ENCODE measurements around the gene APOO.
"Not testable (repeated sequence)": the region's sequence is repeated elsewhere in the genome, so short reads cannot be mapped to it uniquely, and the experiment has no call there.

APOO gene

DNA sequence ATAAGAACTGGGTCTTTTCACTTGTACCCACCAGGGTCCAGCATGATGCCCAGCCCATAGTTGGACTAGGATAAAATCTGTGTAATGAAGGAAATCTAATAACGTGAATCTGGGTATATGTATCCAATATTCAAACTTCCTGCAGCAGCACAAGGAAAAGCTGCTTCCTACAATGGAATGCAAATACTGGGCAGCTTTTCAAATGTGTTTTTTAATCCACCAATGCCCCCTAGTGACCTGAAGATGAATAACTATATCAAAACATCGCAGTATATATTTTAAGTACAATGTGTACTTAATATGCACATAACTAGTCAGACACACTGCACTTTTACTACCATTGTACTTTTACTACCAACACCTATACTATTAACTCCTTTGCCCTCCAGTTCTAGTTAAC is 5.3 kb downstream of the APOO start:
- peak; percentile 36 for DNase-seq

DNA sequence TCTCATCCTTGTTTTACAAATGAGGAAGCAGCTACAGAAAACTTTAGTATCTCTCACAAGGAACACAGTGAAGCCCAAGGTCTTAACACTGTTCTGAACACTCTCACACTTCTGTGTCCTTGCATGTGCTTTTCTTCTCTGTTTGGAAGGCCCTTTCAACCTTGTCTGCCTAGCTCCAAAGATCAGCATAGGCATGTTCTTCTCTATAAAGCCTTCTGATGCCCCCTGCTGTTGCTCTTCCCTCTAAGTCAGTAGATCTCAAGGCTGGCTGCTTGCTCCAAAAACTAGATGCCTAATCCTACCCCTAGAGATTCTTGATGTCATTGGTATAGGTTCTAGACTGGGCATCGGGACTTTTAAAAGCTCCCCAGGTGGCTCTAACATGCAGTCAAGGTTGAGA is 5.9 kb downstream of the APOO start:
- DNase-seq: peak; percentile 88

DNA sequence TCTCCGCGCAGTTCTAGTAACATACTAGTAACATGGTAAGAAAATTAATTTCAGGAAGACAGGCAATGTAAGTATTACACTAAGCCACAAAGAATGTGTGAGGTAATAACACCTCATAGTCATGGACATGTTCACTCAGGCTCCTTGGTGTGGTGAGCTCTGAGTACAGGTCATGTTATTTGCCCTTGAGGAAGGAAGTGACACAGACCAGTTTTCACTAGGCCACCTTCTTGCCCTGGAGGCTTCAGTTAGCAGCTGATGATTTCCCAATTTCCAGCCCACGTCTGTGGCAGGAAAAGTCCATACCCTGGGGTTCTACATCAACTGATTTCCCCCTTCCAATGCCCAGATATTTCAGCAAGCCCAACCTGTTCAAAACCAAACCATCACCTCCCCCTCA is 6.7 kb downstream of the APOO start:
- DNase-seq: no peak

DNA sequence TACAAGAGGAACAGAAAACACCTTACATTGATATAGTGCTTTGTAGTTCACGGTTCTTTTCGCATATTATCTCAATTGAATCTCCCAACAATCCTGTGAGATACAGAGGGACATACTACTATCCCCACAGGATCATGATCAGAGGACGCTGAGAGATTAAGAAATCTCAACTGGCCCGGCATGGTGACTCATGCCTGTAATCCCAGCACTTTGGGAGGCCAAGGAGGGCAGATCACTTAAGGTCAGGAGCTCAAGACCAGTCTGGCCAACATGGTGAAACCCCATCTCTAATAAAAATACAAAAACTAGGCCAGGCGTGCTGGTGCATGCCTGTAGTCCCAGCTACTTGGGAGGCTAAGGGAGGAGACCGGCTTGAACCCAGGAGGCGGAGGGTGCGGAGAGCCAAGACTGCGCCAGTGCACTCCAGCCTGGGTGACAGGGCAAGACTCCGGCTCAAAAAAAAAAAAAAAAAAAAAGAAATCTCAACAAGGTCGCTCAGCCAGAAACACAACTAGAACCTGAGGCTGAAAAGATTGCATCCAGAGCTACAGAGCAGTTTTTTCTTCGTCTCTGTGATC is 7.4 kb downstream of the APOO start:
- no peak for DNase-seq

DNA sequence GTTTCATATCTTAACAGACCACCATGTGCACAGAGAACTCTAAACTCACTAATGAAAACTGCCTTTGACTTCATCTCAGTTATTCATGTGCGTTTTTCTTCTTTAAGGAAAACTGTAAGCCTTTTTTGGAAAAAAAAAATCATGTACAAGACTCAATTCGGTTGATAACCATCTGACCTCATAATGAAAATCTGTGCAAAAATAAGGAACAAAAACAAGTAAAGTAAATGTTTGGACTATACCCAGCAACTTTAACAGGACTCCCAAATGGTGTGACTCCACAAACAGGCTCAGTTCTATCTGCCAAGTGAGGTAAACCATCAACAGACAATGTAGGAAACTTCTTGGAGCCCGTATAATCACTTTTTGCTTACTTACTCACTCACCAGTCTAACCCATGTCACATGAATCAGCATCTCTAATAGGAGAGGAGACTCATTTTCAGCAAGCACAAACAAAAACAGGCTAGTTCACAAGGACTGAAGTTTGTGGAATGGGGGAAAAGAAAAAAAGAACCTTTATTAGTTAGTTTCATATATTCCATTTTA is 9.3 kb downstream of the APOO start:
- DNase-seq: no peak

GRCh38 chrX:23896981-23897380 is 10.8 kb downstream of the APOO start:
- peak; percentile 68 for DNase-seq

DNA sequence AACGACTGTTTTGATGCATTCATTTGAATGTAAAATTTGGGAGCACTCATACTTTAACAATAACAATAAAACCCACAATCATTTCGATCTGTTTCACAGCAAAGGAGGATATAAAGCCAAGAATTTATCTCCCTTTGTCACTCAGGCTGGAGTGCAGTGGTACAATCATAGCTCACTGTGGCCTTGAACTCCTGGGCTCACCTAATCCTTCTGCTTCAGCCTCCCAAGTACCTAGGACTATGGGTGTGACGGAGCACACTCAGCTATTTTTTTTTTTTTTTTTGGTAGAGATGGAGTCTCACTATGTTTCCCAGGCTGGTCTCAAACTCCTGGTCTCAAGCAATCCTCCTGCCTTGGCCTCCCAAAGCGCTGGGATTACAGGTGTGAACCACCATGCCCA is 11.2 kb downstream of the APOO start:
- DNase-seq: peak; percentile 32

GRCh38 chrX:23894993-23895392 is 12.7 kb downstream of the APOO start:
- DNase-seq: peak; percentile 66

- DNase-seq: no peak
Measured at GRCh38 chrX:23890933-23891332, 16.8 kb downstream of the APOO start.

DNA sequence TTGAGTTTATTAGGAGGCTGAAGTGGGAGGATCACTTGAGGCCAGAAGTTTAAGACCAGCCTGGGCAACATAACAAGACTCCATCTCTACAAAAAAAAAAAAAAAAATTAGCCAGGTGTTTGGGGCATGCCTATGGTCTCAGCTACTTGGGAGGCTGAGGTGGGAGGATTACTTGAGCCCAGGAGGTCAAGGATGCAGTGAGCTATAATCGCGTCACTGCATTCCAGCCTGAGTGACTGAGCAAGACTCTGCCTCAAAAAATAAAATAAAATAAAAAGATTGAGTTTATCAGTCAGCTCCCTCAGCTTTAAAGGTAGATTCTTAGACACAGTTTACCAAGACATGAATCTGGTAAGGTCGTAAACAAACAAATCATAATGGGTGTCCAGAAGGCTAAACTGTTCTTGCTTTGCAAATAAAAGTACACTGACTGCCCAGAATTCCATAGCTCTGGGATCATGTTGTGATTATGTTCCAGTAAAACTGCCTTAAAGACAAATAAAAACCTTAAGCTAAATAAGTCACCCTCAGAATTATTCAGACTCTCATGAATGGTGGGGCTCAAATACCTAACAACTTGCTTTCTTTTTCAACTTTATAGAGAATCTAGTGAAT is 18.7 kb downstream of the APOO start:
- no peak for DNase-seq

DNA sequence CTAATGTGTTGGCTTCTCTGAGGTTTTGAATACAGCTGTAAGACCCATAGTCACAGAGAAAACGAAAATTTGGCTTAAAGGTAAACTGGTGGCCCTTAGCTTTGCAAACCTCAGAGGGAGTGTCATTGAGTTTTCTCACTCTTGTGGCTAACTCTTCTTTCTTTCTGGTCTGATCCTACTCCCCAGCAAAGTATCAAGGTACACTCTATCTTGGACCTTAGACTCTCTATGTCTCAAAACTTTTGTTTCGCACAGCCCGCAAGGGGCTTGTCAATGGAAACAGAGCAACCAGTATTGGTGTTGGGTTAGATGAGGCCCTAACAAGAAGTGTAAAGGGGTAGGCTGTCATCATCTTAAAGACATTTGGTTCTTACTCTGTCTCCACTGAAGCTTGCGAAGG is 19.8 kb downstream of the APOO start:
- no peak for DNase-seq

DNA sequence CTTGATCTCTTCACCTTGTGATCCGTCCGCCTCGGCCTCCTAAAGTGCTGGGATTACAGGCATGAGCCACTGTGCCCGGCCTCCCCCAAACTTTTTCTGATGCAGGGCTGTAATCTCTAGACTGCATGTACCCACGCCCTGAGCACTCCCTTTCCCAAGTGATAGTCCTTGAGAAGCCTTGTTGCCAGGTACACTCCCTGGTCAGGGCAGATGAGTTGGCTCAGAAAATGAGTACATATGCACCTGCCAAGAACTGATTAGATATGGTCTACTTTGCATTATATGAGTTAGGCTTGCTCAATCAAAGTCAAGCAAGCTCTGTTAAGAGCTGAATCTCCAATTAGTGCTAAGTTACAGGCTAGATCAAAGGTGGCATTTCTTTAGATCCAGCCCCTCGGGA is 20.3 kb downstream of the APOO start:
- peak; percentile 88 for DNase-seq

DNA sequence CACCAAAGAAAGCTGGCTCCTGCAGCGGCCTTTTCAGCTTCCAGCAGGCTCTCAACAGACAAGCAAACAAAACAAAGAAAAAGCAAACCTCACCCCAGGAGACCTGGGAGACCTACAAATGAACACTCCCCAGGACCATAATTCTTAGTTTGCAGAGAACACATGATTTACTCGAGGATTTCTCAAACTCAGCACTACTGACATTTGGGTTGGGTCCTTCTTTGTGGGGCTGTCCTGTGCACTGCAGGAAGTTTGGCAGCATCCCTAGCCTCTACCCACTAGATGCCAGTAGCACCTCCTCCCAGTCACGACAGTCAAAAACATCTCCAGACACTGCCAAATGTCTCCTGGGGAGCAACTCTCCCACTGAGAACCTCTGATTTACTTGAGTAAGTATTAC is 21.9 kb downstream of the APOO start:
- DNase-seq: no peak

DNA sequence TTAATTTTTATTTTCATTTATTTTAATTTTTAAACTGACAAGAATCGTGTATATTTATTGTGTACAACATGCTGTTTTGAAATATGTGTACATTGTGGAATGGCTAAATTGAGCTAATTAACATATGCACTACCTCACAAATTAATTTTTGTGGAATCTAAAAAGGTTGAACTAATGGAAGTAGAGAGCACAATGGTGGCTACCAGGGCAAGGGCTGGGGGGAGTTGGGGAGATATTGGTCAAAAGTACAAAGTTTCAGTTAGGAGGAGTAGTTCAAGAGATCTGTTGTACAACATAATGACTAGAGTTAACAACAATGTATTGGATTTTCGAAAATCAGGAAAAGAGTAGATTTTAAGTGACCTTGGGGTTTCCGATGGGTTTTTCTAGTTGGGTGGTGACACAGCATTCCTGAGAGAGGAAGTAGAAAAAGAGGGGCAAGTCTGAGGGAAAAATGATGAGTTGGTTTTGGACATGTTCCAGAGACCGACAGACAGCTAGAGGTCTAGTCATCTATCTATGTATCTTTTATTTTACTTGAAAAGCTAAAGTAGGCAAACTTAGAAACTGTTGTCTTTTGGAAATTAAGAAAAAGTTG is 23.2 kb downstream of the APOO start:
- peak; percentile 66 for DNase-seq

DNA sequence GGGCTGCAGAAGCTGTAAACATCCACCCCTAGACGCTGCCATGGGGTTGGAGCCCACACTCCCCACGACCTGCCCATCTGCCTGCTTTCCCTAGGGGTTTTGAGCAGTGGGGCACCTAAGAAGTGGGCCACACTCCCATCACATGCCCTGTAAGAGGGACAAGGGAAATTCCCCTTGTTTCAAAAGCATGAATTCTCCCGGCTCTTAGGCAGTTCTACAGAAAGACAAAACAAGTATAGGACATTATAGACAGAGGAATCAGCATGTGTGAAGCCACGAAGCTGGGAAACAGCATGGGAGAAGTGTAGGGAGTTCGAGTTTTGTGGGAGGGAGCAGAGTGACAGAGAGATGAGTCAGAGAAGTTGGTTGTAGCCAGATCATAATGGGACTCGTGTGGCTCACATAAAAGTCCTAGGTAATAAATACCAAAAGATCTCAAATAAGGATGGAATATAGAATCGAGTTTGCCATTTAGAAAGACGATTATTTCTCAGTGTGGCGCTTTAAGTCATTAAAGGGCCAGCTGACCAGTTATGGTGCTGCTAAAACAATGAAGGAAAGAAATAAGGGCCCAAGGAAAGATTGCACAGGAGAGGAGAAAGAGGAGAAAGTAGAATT is 23.9 kb downstream of the APOO start:
- DNase-seq: no peak

GRCh38 chrX:23879380-23880090 is 28.2 kb downstream of the APOO start:
- no peak for DNase-seq

DNA sequence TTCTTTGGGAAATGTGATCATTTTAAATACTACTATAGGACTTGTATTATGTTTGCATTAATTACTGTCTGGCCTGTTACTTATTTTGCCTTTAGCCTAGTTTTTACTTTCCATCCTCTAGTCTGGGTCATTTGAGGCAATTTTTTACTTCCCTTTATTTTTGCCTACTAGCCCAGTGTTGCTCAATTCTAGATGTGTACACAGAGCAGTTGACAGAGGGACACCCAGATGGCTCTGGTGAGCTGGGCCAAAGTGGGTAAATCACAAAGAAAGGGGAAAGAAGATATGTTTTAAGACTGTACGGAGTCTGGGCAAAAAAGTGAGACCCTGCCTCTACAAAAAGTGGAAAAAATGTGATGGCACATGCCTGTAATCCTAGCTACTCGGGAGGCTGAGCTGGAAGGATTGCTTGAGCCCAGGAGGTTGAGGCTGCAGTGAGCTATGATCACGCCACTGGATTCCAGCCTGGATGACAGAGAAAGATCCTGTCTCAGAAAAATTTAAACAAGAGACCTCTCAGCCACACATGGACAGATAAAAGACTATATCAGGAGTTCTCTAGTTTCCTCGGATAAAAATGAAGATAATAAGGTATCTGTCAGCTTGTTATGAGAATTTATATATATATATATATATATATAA is 35.7 kb downstream of the APOO start:
- DNase-seq: no peak

- DNase-seq: no peak
Measured at GRCh38 chrX:23870041-23870440, 37.7 kb downstream of the APOO start.

DNA sequence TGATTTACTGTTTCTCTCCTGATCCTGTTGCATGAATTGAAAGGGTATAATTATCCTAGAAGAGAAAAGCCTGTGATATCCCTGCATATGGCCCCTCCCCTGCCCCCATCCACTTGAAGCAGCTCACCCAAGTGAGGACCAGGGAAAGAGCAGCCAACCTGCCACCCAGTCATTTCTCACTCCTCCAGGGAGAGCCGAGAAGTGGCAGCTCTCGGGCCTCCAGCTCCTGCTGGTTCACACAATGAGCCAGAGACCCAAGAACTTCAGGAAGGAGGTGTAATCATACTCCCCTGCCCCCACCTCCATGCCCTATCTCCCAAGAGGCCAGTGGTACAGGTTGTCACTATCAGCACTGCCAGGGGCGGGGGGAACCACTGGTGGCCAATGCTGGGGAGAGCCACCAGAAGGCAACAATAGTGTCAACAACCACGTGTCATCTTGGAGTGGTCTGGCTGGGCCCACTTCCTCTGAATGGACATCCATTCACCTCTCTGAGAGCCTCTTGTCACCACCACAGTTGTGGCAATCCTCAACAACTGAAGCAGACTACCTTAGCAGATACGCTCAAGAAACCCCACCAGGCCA is 42.9 kb downstream of the APOO start:
- peak; percentile 52 for DNase-seq

DNA sequence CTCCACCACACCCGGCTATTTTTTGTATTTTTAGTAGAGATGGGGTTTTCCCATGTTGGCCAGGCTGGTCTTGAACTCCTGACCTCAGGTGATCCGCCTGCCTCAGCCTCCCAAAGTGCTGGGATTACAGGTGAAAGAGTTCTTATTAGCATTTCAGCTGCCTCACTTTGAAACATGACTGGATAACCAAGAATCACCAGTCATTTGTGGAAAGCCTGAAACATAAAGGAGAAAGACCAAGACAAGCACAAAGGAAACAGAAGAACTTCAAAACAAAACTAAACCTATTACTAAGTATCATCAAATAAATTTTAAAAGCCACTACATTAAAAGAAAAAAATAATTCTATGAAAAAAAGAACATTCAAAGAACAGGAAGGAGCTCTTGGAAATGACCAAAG is 45.8 kb downstream of the APOO start:
- DNase-seq: not testable (repeated sequence)

- no peak for DNase-seq
Measured at GRCh38 chrX:23861215-23861896, 46.4 kb downstream of the APOO start.

- not testable (repeated sequence) for DNase-seq
Measured at GRCh38 chrX:23859238-23859637, 48.5 kb downstream of the APOO start.

Measured in hematopoietic multipotent progenitor cell treated with erythropoietin and hydrocortisone succinate and interleukin-3 and kit ligand, for 8 days (in vitro differentiated cells).